Mesodermal cell (in vitro differentiated cells): ENCODE data around the gene TUBGCP2. TPM values are rescaled to one million over a fixed set of nuclear protein-coding genes. Genes with fewer than 3 reads are reported as not detected.

Experiments used
- H3K27ac ChIP-seq: 2 replicates; pipeline ENCODE4 v1.7.0; 2013; ENCODE audit warnings: mild to moderate bottlenecking, low read depth, low read length, moderate library complexity; ENCODE audit not compliant: severe bottlenecking
- H3K36me3 ChIP-seq: 2 replicates; pipeline ENCODE4 v1.7.1; 2013; ENCODE audit warnings: mild to moderate bottlenecking, low read length, moderate library complexity; ENCODE audit not compliant: control insufficient read depth, insufficient read depth
- H3K4me1 ChIP-seq: one replicate; pipeline ENCODE4 v1.7.1; 2013; ENCODE audit warnings: mild to moderate bottlenecking, low read length; ENCODE audit not compliant: insufficient read depth, control insufficient read depth, poor library complexity, severe bottlenecking
- H3K4me3 ChIP-seq: 2 replicates; pipeline ENCODE4 v1.7.0; 2013; ENCODE audit warnings: low read length, control low read depth, mild to moderate bottlenecking; ENCODE audit not compliant: insufficient read depth, poor library complexity, severe bottlenecking; ENCODE audit errors: extremely low read depth
- H3K9me3 ChIP-seq: 2 replicates; pipeline ENCODE4 v1.7.1; 2013; ENCODE audit warnings: mild to moderate bottlenecking, low read length, moderate library complexity; ENCODE audit not compliant: control insufficient read depth
- WGBS, 2 experiments: methylation state at CpG; one replicate each; pipeline ENCODE4 v1.1.5; 2013; ENCODE audit warnings: missing lambda C conversion rate in 2 of 2; ENCODE audit not compliant: insufficient coverage in 2 of 2; 5-methylcytosine and 5-hydroxymethylcytosine counted together
- polyA plus RNA-seq, 2 experiments: library from polyadenylated mRNA; stranded (reverse); fragments of 50-300 nt; gene quantifications; one replicate each; pipeline ENCODE4 v1.2.3, GENCODE V29; 2013

The TUBGCP2 gene, protein sequence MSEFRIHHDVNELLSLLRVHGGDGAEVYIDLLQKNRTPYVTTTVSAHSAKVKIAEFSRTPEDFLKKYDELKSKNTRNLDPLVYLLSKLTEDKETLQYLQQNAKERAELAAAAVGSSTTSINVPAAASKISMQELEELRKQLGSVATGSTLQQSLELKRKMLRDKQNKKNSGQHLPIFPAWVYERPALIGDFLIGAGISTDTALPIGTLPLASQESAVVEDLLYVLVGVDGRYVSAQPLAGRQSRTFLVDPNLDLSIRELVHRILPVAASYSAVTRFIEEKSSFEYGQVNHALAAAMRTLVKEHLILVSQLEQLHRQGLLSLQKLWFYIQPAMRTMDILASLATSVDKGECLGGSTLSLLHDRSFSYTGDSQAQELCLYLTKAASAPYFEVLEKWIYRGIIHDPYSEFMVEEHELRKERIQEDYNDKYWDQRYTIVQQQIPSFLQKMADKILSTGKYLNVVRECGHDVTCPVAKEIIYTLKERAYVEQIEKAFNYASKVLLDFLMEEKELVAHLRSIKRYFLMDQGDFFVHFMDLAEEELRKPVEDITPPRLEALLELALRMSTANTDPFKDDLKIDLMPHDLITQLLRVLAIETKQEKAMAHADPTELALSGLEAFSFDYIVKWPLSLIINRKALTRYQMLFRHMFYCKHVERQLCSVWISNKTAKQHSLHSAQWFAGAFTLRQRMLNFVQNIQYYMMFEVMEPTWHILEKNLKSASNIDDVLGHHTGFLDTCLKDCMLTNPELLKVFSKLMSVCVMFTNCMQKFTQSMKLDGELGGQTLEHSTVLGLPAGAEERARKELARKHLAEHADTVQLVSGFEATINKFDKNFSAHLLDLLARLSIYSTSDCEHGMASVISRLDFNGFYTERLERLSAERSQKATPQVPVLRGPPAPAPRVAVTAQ
- 53.7 TPM for polyA plus RNA-seq (2013, experiment 1 of 2)
- polyA plus RNA-seq (2013, experiment 2 of 2), result 48.5 TPM

DNA sequence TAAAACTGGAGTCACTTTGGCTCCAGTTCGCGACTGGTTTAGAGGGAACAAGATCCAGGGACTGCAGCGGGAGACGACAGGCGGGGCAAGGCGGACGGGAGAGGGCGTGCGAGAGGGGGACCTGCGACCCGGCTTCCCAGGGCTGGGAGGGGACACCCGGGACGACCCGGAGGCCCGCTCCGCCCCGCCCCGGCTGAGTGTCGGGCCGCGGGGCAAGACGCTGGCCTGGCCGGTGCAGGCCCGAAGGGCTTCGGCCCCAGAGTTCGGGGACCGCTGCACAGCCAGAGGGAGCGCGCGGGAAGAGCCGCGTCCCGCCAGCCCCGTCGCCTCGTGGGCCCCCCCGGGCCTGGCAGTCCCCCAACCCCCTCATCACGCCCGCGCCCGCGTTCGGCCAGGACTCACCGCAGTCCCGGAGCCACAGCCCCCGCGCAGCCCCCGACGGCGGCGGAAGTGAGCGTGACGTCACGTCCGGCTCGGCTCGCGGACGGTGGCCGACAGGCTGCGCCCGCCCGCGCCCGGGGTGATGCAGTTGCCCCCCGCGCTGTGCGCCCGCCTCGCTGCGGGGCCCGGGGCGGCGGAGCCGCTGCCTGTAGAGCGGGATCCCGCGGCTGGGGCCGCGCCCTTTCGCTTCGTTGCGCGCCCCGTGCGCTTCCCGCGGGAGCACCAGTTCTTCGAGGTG is at the start of gene TUBGCP2, which contains the start of gene ZNF511:
Gene TUBGCP2 (minus strand): TSS at position 452 of the 679 bp plus-strand sequence. CDS start 5,931 bp downstream, outside the sequence.
Gene ZNF511 (plus strand): TSS at position 494 of the 679 bp plus-strand sequence. CDS start 30 bp downstream, at position 524.
- Histone ChIP-seq H3K4me1 (peaks cover 2% of the 10 kb centered on the region), H3K9me3 (no peaks in the 10 kb centered on the region), H3K36me3 (peaks cover 36% of the 10 kb centered on the region), H3K27ac (peak within 1 kb of the TSS; percentile 96), H3K4me3 (peak within 1 kb of the TSS; percentile 87)
- WGBS, 2 experiments, result 0% methylated on average over 71 to 81 of the region's 89 CpGs

DNA sequence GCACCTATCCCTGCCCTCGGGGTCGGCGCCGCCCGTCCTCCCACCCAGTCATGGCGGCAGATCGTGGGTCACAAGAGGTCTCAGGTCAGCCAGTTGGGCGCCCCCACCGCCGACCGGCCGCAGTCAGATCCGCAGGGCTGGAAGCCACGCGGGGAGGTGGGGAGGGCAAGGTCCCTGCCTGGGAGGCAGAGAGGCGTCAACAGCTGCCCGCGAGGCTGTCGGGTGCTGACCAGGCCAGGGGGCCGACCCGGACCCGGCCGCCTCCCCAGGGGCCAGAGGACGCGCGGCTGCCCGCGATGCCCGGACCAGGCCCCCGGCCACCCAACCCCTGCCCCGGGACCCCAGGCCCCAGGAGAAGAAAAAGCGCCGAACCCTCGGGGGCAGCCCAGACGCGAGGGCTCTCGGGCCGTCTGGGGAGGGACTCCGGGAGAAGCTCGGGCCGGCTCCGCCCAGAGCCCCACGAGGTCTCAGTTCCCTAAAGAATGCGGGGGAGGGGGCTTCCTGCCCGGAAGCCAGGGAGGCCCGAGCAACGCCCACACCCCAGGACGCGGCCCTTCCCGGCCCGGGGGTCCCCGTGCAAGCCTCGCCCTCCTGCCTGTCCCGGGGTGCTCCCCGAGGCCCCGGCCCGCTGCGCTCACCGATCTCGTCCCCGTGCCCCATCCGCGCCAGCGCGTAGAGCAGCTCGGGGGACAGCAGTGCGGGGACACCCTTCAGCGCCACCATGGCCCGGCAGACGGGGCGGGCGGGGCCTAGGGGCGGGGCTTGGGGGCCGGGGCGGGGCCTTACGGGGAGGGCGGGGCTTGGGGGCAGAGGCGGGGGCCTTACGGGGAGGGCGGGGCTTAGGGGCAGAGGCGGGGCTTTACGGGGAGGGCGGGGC is 48.9 kb upstream of the TUBGCP2 start, which contains the start of gene FUOM:
Gene FUOM (minus strand): TSS at position 735 of the 877 bp plus-strand sequence. CDS start 12 bp downstream, at position 723.
- H3K36me3 ChIP-seq, result peaks cover 31% of the 10 kb centered on the region
- no peaks in the 10 kb centered on the region for H3K9me3 ChIP-seq
- WGBS, 2 experiments, result 0 to 1% methylated on average over 29 to 58 of the region's 83 CpGs
- no peak within 1 kb of the TSS for H3K27ac ChIP-seq
- peak within 1 kb of the TSS; percentile 68 for H3K4me3 ChIP-seq
- peaks cover 5% of the 10 kb centered on the region for H3K4me1 ChIP-seq

DNA sequence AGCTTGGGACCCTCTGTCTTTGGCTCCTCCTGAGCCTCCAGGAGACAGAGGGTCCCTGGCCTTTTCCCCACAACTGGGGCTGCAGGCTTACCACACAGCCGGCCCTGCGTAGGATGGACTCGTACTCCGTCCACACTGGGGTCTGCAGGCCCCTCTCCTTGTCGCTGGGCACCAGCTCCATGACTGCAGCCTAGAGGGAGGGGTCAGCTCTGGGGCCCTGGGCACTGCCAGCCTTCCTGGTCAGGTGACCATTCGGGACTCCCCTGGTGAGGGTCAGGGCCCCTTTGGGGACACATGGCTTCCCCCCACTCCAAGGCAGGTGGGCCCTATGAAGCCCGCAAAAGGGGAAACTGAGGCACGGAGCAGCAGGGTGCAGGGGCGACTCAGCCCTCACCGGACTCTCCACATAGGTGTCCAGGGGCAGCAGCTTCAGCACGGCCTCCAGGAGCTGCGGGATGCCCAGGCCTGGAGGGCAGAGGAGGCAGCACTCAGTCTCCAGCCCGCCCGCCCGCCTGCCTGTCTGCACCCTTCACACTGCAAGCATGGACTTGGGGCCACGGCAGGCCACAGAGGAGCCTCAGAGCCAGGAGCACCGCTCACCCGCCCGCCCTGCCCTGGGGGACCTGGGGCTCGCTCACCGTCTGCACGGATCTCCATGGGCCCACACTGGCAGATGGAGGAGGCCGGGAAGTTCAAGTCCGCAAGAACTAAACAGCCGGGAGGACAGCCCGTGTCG is 48.0 kb upstream of the TUBGCP2 start:
- 38 to 39% methylated on average over 24 to 25 of the region's 27 CpGs for WGBS, 2 experiments
- H3K27ac ChIP-seq, result no peak overlapping the region
- peaks cover 23% of the 10 kb centered on the region for H3K36me3 ChIP-seq
- peak overlapping the region; percentile 68 for H3K4me3 ChIP-seq
- H3K4me1 ChIP-seq, result peaks cover 5% of the 10 kb centered on the region
- no peaks in the 10 kb centered on the region for H3K9me3 ChIP-seq

DNA sequence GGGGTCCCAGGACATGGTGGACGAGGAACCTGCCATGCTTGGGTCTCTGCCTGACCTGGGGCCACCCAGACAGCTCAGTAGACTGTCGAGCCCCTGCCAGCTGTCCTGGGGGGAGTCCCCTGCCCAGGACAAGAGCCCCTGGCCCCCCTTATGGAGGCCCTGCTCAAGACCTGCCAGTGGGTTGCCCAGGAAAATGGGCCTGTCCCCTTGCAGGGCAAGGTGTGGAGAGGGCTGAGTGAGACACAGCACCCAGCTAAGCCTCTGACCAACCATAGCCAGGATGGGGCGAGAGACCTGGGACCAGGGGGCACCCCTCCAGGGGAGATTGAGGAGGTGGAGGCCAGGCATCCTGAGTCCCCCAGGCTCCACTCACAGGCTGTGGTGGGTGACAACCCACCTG is 47.3 kb upstream of the TUBGCP2 start:
- no peaks in the 10 kb centered on the region for H3K9me3 ChIP-seq
- 88 to 100% methylated on average over 3 of the region's 3 CpGs for WGBS, 2 experiments
- no peak overlapping the region for H3K4me3 ChIP-seq
- peaks cover 5% of the 10 kb centered on the region for H3K4me1 ChIP-seq
- H3K27ac ChIP-seq, result no peak overlapping the region
- H3K36me3 ChIP-seq, result peaks cover 18% of the 10 kb centered on the region

DNA sequence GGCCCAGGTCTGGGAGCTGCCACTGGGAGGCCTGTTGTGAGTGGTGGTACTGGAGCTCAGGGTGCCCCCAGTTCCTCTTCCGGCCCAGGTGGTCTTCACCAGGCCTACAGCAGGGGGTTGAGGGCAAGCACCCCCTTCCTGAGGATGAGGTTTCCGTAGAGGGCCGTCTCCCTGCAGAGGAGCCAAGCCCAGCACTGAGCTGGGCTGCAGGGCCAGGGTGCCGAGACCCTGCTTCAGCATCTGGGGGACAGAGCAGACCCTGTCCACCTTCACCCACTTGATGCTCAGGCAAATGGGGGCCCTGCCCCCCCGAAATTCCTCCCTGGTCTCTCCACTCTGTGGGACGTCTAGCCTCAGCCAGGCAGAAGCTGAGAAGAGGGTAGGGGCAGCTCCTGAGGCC is 46.6 kb upstream of the TUBGCP2 start:
- H3K4me1 ChIP-seq, result peaks cover 5% of the 10 kb centered on the region
- WGBS, 2 experiments, result 92 to 100% methylated on average over 4 of the region's 6 CpGs
- H3K9me3 ChIP-seq, result no peaks in the 10 kb centered on the region

DNA sequence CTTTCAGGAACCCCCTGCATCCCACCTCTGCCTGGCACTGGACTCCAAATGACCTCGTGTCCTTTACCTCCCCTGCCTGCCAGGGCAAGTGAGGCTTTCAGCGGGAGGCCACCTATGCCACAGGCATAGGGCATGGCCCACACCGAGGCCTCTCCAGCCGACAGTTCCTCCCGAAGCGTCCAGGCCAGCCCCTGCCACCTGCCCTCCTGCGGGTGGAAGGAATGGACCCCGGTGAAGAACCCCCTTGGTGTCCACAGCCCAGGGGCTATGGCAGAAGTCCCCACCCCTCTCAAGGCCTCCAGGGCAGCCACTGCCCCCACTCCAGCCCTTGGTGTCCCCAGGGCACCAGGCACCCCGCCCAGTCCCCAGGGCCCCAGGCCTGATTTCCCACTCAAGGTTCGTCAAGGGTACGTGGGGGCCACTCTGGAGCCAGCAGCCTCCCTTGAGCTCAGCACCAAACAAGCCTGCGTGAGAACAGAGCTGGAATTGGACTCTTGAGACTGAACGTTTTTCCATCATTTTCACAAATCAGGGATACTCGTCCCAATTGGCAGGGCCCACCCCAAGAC is 46.1 kb upstream of the TUBGCP2 start:
- Histone ChIP-seq H3K9me3 (no peaks in the 10 kb centered on the region), H3K27ac (no peak overlapping the region), H3K36me3 (peaks cover 18% of the 10 kb centered on the region), H3K4me1 (peaks cover 5% of the 10 kb centered on the region), H3K4me3 (no peak overlapping the region)
- 95 to 97% methylated on average over 14 of the region's 14 CpGs for WGBS, 2 experiments

More for the DNA sequence above, 46.6 kb upstream of the TUBGCP2 start:
- no peak overlapping the region for H3K27ac ChIP-seq
- peaks cover 18% of the 10 kb centered on the region for H3K36me3 ChIP-seq
- H3K4me3 ChIP-seq, result no peak overlapping the region

DNA sequence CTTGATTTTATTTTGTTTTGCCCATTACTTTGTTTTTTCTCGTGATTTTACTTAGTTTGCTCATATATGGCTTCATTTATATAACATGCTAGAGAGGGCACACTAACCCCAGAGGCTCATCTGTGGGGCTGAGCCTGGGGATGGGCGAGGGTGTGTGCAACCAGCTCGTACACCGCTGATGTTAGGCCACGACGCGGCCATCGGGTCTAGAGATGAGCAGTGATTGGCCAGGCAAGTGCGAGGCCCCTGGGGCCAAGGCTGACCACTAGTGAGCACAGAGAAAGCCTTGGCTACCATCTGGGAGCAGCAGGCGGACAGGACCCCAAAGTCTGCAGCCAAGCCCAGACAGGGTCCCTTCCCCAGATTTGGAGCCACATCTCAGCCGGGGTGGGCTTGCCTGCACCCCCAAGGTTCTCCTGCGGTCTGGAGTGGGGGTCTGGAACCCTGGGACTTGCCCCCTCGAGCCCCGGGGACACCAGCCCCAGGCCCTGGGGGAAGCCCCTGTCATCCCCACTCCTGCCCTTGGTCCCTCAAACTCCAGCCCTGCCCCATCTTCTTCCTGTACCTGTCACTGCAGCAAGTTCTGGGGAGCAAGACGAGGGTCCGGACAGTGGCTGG is 45.4 kb upstream of the TUBGCP2 start:
- H3K4me3 ChIP-seq, result no peak overlapping the region
- no peak overlapping the region for H3K27ac ChIP-seq
- no peaks in the 10 kb centered on the region for H3K9me3 ChIP-seq
- H3K4me1 ChIP-seq, result peaks cover 5% of the 10 kb centered on the region
- WGBS, 2 experiments, result 90 to 91% methylated on average over 11 to 15 of the region's 16 CpGs
- peaks cover 18% of the 10 kb centered on the region for H3K36me3 ChIP-seq

DNA sequence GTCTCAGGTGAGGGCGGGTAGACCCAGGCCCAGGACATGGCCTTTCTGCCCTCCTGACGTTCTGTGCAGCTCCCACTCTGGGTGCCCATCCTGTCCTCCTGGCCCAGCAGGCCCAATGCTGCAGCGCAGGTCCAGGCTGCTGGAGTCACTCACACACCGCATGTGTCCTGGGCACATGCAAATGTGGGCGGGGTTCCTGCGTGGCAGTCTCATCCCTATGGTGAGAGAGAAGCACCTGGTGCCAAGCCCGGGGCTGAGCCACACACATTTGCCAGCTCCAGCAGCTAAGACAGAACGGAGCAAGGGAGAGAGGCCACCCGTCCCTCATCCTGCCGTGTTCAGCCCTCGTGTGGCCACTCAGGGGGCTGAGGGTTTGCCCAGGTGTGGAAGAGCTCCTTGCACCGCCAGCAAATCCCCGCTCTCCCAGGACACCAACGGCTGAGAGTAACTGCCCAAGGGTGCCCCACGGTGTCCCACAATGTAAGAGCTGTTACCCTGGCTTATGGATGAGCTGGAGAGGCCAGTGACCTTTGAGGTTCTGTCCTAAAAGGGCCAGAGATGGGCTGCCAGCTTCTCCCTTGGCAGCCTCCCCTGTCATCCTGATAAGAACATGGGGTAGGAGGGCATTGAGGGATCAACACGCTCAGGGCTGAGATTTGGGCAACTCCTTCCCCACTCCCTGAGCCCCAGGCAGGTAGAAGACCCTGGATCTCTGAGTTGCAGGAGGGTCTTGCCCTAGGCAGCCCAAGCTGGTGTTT is 44.7 kb upstream of the TUBGCP2 start:
- Histone ChIP-seq H3K36me3 (peaks cover 18% of the 10 kb centered on the region), H3K9me3 (no peaks in the 10 kb centered on the region), H3K27ac (no peak overlapping the region), H3K4me3 (no peak overlapping the region), H3K4me1 (peaks cover 5% of the 10 kb centered on the region)
- WGBS, 2 experiments, result 81 to 91% methylated on average over 15 to 16 of the region's 16 CpGs
